Activated naive CD8-positive, alpha-beta T cell treated with anti-CD3 and anti-CD28 coated beads, Interleukin-2, amount 50 U/mL, for 16 hours (primary cell): ENCODE results near the gene TBC1D2B.
"Not testable (repeated sequence)": the region's sequence is repeated elsewhere in the genome, so short reads cannot be mapped to it uniquely, and the experiment has no call there.

Experiments used
- DNase-seq: peaks from one replicate; pipeline ENCODE4 v3.0.0-alpha.2; 2020; ENCODE audit warnings: low read depth, low spot score

The TBC1D2B gene

GRCh38 chr15:77988347-77989295 lies 88.9 kb downstream of the TBC1D2B start:
- DNase-seq = no peak

GRCh38 chr15:77987765-77988136 lies 89.8 kb downstream of the TBC1D2B start:
- not testable (repeated sequence) for DNase-seq

GRCh38 chr15:77986891-77987764 lies 90.4 kb downstream of the TBC1D2B start:
- no peak for DNase-seq

- no peak for DNase-seq
Measured at GRCh38 chr15:77985931-77986480, 91.5 kb downstream of the TBC1D2B start.

GRCh38 chr15:77985031-77985930 lies 92.2 kb downstream of the TBC1D2B start:
- DNase-seq = no peak

- DNase-seq = no peak
Measured at GRCh38 chr15:77984446-77984861, 93.1 kb downstream of the TBC1D2B start.

- no peak for DNase-seq
Measured at GRCh38 chr15:77983708-77984445, 93.6 kb downstream of the TBC1D2B start.

GRCh38 chr15:77983091-77983707 lies 94.3 kb downstream of the TBC1D2B start:
- no peak for DNase-seq

- no peak for DNase-seq
Measured at GRCh38 chr15:77982127-77982490, 95.4 kb downstream of the TBC1D2B start.

- DNase-seq = no peak
Measured at GRCh38 chr15:77981281-77982126, 96.0 kb downstream of the TBC1D2B start.

- not testable (repeated sequence) for DNase-seq
Measured at GRCh38 chr15:77980674-77981073, 96.8 kb downstream of the TBC1D2B start.

GRCh38 chr15:77980098-77980497 lies 97.4 kb downstream of the TBC1D2B start:
- DNase-seq = no peak

- not testable (repeated sequence) for DNase-seq
Measured at GRCh38 chr15:77979157-77979556, 98.4 kb downstream of the TBC1D2B start.

- not testable (repeated sequence) for DNase-seq
Measured at GRCh38 chr15:77978759-77979145, 98.8 kb downstream of the TBC1D2B start.

GRCh38 chr15:77977903-77978758 lies 99.4 kb downstream of the TBC1D2B start:
- DNase-seq = not testable (repeated sequence)

GRCh38 chr15:77976760-77977525 lies 100.6 kb downstream of the TBC1D2B start:
- DNase-seq = not testable (repeated sequence)

- DNase-seq = not testable (repeated sequence)
Measured at GRCh38 chr15:77976095-77976450, 101.4 kb downstream of the TBC1D2B start.
